ENCODE results near the gene CCDC157. TPM values are rescaled to one million over a fixed set of nuclear protein-coding genes. Genes with fewer than 3 reads are reported as not detected.
A peak's percentile ranks its signal among the peaks of the same experiment; 100 is the strongest.
"Not testable (repeated sequence)": the region's sequence is repeated elsewhere in the genome, so short reads cannot be mapped to it uniquely, and the experiment has no call there.

Gene CCDC157
- total and polyA plus RNA-seq, 3 experiments from 2014 or later, result 1.4 to 2.9 (median 2.7) TPM

- H3K9me3 ChIP-seq (ENCODE audit: low read length), result no peaks in the 10 kb centered on the region
- ChIA-PET POLR2A (no interaction called here), CTCF (interaction anchor here (1.2 to 2.3 kb wide), 2 partner anchors 25 to 47 kb away, joined by 3 to 7 read pairs; no protein-coding TSS in a partner anchor)
- H3K9me3 Mint-ChIP-seq, result no peaks in the 10 kb centered on the region
- H3K27me3 Mint-ChIP-seq, result no peaks in the 10 kb centered on the region
- no peak overlapping the region for H3K27ac ChIP-seq (ENCODE audit: low read depth, low read length)
- peaks cover 0 to 92% (median 14%) of the 10 kb centered on the region in 3 donors for H3K36me3 Mint-ChIP-seq
- H3K4me3 ChIP-seq (ENCODE audit: low read length), result no peak overlapping the region
- no peaks in the 10 kb centered on the region for H3K4me1 ChIP-seq (ENCODE audit: insufficient read depth, low read length)
- no peaks in the 10 kb centered on the region for H3K27me3 ChIP-seq (ENCODE audit: insufficient read depth, low read length, poor library complexity, severe bottlenecking)
- H3K36me3 ChIP-seq (ENCODE audit: insufficient read depth, low read length), result peaks cover 74% of the 10 kb centered on the region
- H3K27ac Mint-ChIP-seq, result peak overlapping the region in 4 of 8 donors; percentile 21 to 61 (median 52)
- no peaks in the 10 kb centered on the region for H3K4me1 Mint-ChIP-seq
- no peak for DNase-seq
- H3K4me3 Mint-ChIP-seq, result no peak overlapping the region
Measured at GRCh38 chr22:30335236-30335635, 21.6 kb upstream of the CCDC157 start.

DNA sequence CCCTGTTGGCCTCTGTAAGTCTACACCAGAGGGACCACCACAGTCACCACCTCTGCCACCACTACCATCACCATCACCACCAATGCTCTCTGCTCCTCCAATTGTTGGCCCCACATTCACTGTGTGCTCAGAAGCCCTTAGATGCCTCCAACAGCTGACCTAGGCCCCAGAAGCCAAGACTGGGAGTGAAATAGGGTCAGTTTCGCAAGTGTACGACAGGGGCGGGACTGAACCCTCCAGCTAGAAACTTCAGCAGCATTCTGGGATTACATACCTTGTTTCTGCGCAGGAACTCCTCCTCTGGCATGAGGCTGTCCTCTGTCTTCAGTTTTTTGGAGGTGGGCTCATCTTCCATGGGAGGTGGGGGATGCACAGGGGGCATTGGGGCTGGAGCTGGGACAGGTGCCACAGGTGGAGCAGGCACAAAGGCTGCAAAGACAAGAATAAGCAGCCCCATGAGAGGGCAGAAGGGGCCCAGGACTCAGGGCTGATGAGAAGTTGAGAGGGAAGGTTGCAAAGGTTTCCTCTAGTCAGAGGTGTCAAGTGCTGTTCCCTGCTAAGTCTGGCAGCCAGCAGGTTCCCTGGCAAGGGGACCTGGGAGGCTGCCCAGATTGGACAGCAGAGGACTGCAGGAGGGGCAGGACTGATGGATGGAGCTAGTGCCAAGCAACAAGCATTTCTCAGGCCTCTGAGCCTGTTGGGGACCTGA is 19.9 kb upstream of the CCDC157 start:
- H3K27ac Mint-ChIP-seq, result peak overlapping the region in 3 of 8 donors; percentile 11 to 29 (median 22)
- CTCF ChIA-PET, result interaction anchor here (0.6 to 2.8 kb wide), 2 partner anchors 49 to 1424 kb away, joined by 3 to 11 read pairs; partner anchors contain the start of gene CASTOR1

DNA sequence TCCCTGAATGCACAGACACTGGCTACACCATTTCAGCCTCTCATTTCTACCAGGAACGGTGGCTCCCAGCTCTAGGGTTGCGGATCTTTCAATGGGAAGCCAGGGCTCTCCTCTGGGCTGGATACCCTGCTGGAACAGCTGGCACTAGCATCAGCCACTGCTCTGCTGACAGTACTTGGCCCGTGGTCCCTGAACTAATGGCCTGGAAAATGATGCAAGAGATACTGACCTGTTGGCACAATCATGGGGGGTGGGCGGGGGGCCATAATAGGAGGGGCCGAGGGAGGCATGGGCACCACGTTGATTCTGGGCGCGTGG is 19.4 kb upstream of the CCDC157 start:
- H3K27ac ChIP-seq (ENCODE audit: low read depth, low read length), result no peak overlapping the region
- POLR2A ChIA-PET, result interaction anchor here (1.1 kb wide), 1 partner anchor 10 kb away, joined by 3 read pairs; the partner anchor contains the start of gene TBC1D10A
- Mint-ChIP-seq H3K36me3 (peaks cover 0 to 99% (median 13%) of the 10 kb centered on the region in 3 donors), H3K9me3 (no peaks in the 10 kb centered on the region), H3K4me1 (no peaks in the 10 kb centered on the region), H3K4me3 (no peak overlapping the region), H3K27me3 (no peaks in the 10 kb centered on the region), H3K27ac (peak overlapping the region in 2 of 8 donors; percentile 51 to 56)
- DNase-seq, result no peak
- CTCF ChIA-PET, result interaction anchor here (0.6 to 2.8 kb wide), 2 partner anchors 49 to 1424 kb away, joined by 3 to 11 read pairs; partner anchors contain the start of gene CASTOR1
- H3K36me3 ChIP-seq (ENCODE audit: insufficient read depth, low read length), result peaks cover 91% of the 10 kb centered on the region
- no peaks in the 10 kb centered on the region for H3K4me1 ChIP-seq (ENCODE audit: insufficient read depth, low read length)
- H3K4me3 ChIP-seq (ENCODE audit: low read length), result no peak overlapping the region
- H3K27me3 ChIP-seq (ENCODE audit: insufficient read depth, low read length, poor library complexity, severe bottlenecking), result no peaks in the 10 kb centered on the region
- no peaks in the 10 kb centered on the region for H3K9me3 ChIP-seq (ENCODE audit: low read length)

More for the DNA sequence above, 19.9 kb upstream of the CCDC157 start:
- no peak overlapping the region for H3K27ac ChIP-seq (ENCODE audit: low read depth, low read length)
- peaks cover 0 to 98% (median 9%) of the 10 kb centered on the region in 3 donors for H3K36me3 Mint-ChIP-seq
- H3K9me3 Mint-ChIP-seq, result no peaks in the 10 kb centered on the region
- H3K4me1 ChIP-seq (ENCODE audit: insufficient read depth, low read length), result no peaks in the 10 kb centered on the region
- no peaks in the 10 kb centered on the region for H3K27me3 ChIP-seq (ENCODE audit: insufficient read depth, low read length, poor library complexity, severe bottlenecking)
- DNase-seq, result no peak
- no peak overlapping the region for H3K4me3 Mint-ChIP-seq
- peaks cover 89% of the 10 kb centered on the region for H3K36me3 ChIP-seq (ENCODE audit: insufficient read depth, low read length)
- no peaks in the 10 kb centered on the region for H3K9me3 ChIP-seq (ENCODE audit: low read length)
- no peaks in the 10 kb centered on the region for H3K27me3 Mint-ChIP-seq
- H3K4me1 Mint-ChIP-seq, result no peaks in the 10 kb centered on the region
- POLR2A ChIA-PET, result no interaction called here
- H3K4me3 ChIP-seq (ENCODE audit: low read length), result no peak overlapping the region

DNA sequence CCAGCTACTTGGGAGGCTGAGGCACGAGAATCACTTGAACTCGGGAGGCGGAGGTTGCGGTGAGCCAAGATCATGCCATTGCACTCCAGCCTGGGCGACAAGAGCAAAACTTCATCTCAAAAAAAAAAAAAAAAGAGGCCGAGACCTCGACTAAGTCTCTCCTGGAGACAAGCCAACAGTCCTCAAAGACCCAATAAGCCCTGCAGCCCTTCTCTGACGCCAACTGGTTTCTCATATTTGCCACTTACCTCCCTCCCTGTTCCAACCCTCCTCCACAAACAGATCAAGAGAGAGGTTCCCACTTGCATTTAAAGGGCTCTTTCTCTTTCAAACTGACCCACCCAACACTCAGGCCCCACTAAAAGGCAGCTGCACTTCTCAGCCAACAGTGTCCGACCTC is 18.5 kb upstream of the CCDC157 start:
- not testable (repeated sequence) for H3K27ac ChIP-seq (ENCODE audit: low read depth, low read length); H3K4me3 Mint-ChIP-seq; DNase-seq; H3K4me1 Mint-ChIP-seq; H3K4me3 ChIP-seq (ENCODE audit: low read length); H3K9me3 ChIP-seq (ENCODE audit: low read length); H3K4me1 ChIP-seq (ENCODE audit: insufficient read depth, low read length); H3K9me3 Mint-ChIP-seq; H3K27me3 ChIP-seq (ENCODE audit: insufficient read depth, low read length, poor library complexity, severe bottlenecking); H3K27me3 Mint-ChIP-seq
- POLR2A ChIA-PET, result interaction anchor here (1.1 kb wide), 1 partner anchor 11 kb away, joined by 3 read pairs; the partner anchor contains the start of gene TBC1D10A
- CTCF ChIA-PET, result interaction anchor here (2.8 kb wide), 1 partner anchor 50 kb away, joined by 11 read pairs; the partner anchor contains the start of gene CASTOR1
- H3K27ac Mint-ChIP-seq, result peak overlapping the region in 1 of 8 donors; percentile 93
- H3K36me3 ChIP-seq (ENCODE audit: insufficient read depth, low read length), result peaks cover 91% of the 10 kb centered on the region
- H3K36me3 Mint-ChIP-seq, result peaks cover 3 to 99% (median 15%) of the 10 kb centered on the region in 3 donors

- Histone ChIP-seq H3K27me3 (ENCODE audit: insufficient read depth, low read length, poor library complexity, severe bottlenecking) (no peaks in the 10 kb centered on the region), H3K4me3 (ENCODE audit: low read length) (no peak overlapping the region), H3K27ac (ENCODE audit: low read depth, low read length) (no peak overlapping the region), H3K9me3 (ENCODE audit: low read length) (no peaks in the 10 kb centered on the region), H3K36me3 (ENCODE audit: insufficient read depth, low read length) (peaks cover 92% of the 10 kb centered on the region), H3K4me1 (ENCODE audit: insufficient read depth, low read length) (no peaks in the 10 kb centered on the region)
- Mint-ChIP-seq H3K27ac (peak overlapping the region in 3 of 8 donors; percentile 16 to 93 (median 29)), H3K4me1 (peaks cover 0 to 3% (median 0%) of the 10 kb centered on the region in 3 donors), H3K27me3 (no peaks in the 10 kb centered on the region), H3K36me3 (peaks cover 5 to 99% (median 15%) of the 10 kb centered on the region in 3 donors), H3K4me3 (no peak overlapping the region), H3K9me3 (no peaks in the 10 kb centered on the region)
- no peak for DNase-seq
- CTCF ChIA-PET, result interaction anchor here (2.8 kb wide), 1 partner anchor 51 kb away, joined by 11 read pairs; the partner anchor contains the start of gene CASTOR1
- POLR2A ChIA-PET, result no interaction called here
Measured at GRCh38 chr22:30338802-30339201, 18.0 kb upstream of the CCDC157 start.

DNA sequence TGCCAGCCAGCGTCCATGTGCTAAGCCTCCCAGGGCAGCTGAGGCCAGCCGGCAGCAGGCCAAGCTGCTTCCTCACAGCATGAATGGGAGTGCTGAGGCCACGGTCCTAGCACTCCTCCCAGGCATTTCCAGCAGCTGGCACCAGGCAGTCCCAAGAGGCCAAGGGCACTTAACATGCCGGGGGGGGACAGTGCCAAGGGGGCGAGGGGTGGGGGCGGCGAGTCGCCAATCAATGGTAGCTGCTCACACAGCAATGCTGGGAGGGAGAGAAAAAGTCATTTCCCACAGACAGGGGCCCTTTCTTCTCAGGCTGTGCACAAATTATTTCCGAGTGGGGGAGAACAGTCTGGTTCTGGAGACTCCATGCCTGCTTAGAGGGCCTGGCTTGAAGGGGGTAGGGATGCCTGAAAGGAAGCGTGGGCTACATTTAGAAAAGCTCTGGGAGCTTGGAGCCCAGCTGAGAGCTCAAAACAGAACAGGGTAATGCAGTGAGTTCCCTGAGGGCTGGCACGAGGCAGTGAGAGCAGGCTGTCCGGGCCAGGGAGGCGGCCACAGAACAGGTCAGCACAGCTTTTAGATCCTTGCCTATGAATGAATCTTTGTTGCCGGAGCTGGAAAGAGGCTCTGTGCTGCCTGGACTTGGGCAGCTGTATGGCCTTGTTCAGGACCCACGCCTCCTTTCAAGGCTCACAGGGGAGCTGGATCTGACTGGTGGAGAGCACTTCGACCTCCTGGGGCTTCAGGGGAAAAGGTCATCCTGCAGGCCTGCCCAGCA is 15.7 kb upstream of the CCDC157 start:
- Mint-ChIP-seq H3K4me1 (peaks cover 7 to 18% (median 14%) of the 10 kb centered on the region in 3 donors), H3K27ac (no peak overlapping the region), H3K4me3 (no peak overlapping the region), H3K27me3 (no peaks in the 10 kb centered on the region), H3K36me3 (peaks cover 5 to 99% (median 14%) of the 10 kb centered on the region in 3 donors), H3K9me3 (no peaks in the 10 kb centered on the region)
- no peak overlapping the region for H3K4me3 ChIP-seq (ENCODE audit: low read length)
- H3K27me3 ChIP-seq (ENCODE audit: insufficient read depth, low read length, poor library complexity, severe bottlenecking), result no peaks in the 10 kb centered on the region
- DNase-seq, result no peak
- no peaks in the 10 kb centered on the region for H3K9me3 ChIP-seq (ENCODE audit: low read length)
- H3K27ac ChIP-seq (ENCODE audit: low read depth, low read length), result no peak overlapping the region
- POLR2A ChIA-PET, result interaction anchor here (1.3 kb wide), 1 partner anchor 16 kb away, joined by 4 read pairs; the partner anchor contains the start of genes CCDC157 and SF3A1
- H3K4me1 ChIP-seq (ENCODE audit: insufficient read depth, low read length), result no peaks in the 10 kb centered on the region
- CTCF ChIA-PET, result interaction anchor here (0.8 kb wide), 1 partner anchor 53 kb away, joined by 3 read pairs; no protein-coding TSS in a partner anchor
- H3K36me3 ChIP-seq (ENCODE audit: insufficient read depth, low read length), result peaks cover 92% of the 10 kb centered on the region

DNA sequence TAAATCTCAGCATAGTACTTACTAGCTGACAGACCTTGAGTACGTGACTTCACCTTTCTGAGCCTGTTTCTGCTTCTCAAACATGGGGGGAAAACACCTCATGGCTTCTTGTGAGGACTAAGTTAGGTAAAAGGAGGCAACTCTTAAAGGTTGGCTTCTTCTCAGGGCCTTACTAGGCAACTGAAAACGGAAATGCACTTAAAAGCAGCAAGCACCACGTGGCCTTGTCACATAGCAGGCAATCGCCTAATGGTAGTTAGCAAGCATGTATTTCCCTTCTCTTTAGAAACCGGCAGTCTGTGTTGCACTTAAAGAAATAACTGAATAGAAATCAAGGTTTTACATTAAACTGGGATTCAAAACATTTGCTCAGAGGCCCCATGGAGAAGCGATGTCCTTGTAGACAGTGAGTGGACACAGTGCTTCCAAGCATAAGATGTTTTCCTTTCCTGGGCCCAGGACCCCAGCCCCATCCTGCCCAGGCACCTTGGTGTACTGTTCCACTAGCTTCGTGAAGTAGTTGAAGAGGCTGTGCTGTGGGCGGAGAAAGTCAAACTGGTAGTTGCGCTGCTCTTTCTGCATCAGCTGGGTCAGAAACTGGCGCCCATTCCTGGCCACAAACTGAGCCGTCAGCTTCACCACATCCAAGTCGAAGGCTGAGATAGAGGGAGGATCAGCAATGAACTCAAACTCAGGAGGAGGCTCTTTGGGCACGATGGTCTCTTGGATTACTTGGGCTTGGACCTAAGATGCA is 12.2 kb upstream of the CCDC157 start:
- no peak for DNase-seq
- ChIA-PET POLR2A (interaction anchor here (0.6 kb wide), 2 partner anchors 117 to 758 kb away, joined by 3 read pairs; no protein-coding TSS in a partner anchor), CTCF (interaction anchor here (0.8 to 0.9 kb wide), 2 partner anchors 43 to 56 kb away, joined by 3 read pairs; partner anchors contain the start of gene RNF215)
- no peak overlapping the region for H3K4me3 Mint-ChIP-seq
- no peaks in the 10 kb centered on the region for H3K27me3 Mint-ChIP-seq
- Histone ChIP-seq H3K36me3 (ENCODE audit: insufficient read depth, low read length) (peaks cover 79% of the 10 kb centered on the region), H3K27me3 (ENCODE audit: insufficient read depth, low read length, poor library complexity, severe bottlenecking) (no peaks in the 10 kb centered on the region), H3K9me3 (ENCODE audit: low read length) (no peaks in the 10 kb centered on the region), H3K27ac (ENCODE audit: low read depth, low read length) (no peak overlapping the region), H3K4me1 (ENCODE audit: insufficient read depth, low read length) (peaks cover 18% of the 10 kb centered on the region), H3K4me3 (ENCODE audit: low read length) (no peak overlapping the region)
- peaks cover 5 to 96% (median 13%) of the 10 kb centered on the region in 3 donors for H3K36me3 Mint-ChIP-seq
- H3K4me1 Mint-ChIP-seq, result peaks cover 26 to 46% (median 44%) of the 10 kb centered on the region in 3 donors
- peak overlapping the region in 4 of 8 donors; percentile 23 to 80 (median 28) for H3K27ac Mint-ChIP-seq
- no peaks in the 10 kb centered on the region for H3K9me3 Mint-ChIP-seq

All from CD8-positive, alpha-beta memory T cell (primary cell).